Measurements from ENCODE around the gene TPRG1L. TPM values are rescaled to one million over a fixed set of nuclear protein-coding genes. Genes with fewer than 3 reads are reported as not detected.

The TPRG1L gene
- total RNA-seq, 4 donors from 2014 or later: 42.6 to 60.3 (median 52.5) TPM

DNA sequence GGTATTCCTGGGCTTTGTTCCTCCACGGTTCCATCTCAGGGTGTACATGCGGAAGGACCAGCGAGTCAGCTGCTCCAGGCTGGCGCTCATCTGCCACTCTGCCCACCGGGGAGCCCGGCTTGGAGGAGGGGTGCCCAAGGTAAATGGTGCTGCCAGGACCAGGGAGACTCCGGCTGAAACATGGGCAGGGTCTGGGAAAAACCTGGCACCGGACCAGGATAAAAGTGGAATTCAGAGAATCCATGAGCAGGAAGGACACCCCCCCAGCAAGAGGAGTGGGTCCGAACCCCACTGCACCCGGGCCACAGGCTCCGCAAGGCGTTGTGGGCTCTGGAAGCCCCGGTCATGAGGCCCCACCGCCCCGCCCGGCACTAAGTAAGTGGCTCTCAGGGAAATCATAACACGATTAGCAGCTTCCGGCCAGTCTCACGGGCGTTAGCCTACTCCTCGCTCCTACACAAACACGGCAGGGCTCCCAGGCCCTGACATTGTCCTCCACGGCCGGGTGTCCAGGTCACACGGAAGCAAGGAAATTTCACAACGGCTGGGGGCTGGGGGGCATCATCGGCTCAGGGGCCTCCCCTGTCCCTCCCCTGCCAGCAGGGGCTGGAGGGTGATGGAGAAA, 34.6 kb upstream of the TPRG1L start:
- TF ChIP-seq, protein P1, sequence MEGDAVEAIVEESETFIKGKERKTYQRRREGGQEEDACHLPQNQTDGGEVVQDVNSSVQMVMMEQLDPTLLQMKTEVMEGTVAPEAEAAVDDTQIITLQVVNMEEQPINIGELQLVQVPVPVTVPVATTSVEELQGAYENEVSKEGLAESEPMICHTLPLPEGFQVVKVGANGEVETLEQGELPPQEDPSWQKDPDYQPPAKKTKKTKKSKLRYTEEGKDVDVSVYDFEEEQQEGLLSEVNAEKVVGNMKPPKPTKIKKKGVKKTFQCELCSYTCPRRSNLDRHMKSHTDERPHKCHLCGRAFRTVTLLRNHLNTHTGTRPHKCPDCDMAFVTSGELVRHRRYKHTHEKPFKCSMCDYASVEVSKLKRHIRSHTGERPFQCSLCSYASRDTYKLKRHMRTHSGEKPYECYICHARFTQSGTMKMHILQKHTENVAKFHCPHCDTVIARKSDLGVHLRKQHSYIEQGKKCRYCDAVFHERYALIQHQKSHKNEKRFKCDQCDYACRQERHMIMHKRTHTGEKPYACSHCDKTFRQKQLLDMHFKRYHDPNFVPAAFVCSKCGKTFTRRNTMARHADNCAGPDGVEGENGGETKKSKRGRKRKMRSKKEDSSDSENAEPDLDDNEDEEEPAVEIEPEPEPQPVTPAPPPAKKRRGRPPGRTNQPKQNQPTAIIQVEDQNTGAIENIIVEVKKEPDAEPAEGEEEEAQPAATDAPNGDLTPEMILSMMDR (IDR thresholded peaks at IDR 0.05; ENCODE audit: low read depth): no peak

DNA sequence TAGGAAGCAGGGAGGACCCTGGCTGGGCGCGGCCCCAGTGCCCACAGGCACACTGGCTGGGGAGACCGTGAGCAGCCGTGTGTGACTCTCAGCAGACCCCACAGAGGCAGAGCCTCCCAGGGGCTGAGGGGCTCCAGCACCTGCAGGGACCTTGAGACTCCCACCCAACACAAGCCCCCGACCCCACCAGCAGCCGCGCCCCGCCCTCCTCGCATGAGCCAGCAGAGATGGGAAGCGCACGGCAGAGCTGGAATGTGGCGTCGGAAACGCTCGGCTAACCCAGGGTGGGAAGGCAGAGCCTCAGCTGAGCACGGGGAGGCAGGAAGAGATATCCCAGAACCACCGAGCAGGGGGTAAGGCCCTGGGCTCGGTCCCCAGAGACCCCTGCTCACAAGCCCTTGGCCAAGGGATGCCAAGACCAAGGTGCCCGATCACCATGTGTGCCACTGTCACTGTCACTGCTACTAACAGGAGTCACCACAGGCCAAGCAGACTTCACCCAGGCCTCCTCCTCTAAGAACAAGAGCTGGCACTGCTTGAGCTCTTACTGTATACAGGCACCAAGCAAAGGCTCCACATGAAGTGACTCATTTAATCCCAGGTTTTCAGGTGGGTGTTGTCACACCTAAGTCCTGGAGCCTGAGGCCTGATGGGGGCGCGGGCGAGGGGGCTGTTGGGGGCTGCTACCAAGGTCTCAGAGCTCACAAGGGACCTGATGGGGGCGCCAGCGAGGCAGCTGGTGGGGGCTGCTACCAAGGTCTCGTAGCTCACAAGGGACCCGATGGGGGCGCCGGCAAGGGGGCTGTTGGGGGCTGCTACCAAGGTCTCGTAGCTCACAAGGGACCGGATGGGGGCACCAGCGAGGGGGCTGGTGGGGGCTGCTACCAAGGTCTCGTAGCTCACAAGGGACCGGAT, 33.6 kb upstream of the TPRG1L start:
- TF ChIP-seq, protein P1 (IDR thresholded peaks at IDR 0.05; ENCODE audit: low read depth): no peak

DNA sequence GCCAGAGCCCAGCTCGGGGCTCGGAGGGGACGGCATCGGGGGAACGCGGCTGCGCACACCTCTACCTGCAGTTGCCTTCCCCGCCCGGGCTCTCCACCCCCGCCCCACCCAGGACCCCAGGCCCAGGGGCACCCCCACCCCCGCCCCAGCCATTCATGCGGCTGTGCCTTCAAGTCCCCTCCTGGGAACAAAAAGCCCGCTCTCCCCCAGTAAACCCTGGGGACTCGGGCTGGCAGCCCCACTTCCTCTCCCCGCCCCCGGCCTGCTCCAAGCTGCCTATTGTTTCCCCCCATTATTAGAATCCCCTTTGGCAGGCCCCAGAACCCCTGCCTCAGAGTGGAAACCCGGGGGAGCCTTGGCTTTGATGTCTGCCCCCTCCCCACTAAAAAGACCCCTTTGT, 31.5 kb upstream of the TPRG1L start:
- TF ChIP-seq, protein P1 (IDR thresholded peaks at IDR 0.05; ENCODE audit: low read depth): no peak

DNA sequence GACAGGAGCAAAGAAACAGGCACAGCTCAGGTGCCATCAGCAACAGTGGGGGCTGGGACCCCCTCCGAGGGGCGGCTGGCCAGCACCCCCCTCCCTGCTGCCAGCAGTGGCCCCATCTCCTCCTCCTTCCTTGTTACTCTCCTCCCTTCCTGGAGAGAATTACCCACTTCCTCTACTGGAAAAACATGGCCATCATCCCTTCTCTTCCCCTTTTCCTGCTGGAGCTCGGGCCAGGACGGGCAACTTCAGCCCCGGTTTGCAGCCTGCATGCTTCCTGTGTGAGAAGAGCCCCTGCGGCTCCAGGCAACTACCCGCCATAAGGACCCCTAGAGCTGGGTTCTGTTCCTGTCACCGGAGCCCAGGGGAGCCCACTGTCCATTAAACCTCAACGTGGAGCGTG, 31.1 kb upstream of the TPRG1L start:
- TF ChIP-seq, protein P1 (IDR thresholded peaks at IDR 0.05; ENCODE audit: low read depth): no peak

DNA sequence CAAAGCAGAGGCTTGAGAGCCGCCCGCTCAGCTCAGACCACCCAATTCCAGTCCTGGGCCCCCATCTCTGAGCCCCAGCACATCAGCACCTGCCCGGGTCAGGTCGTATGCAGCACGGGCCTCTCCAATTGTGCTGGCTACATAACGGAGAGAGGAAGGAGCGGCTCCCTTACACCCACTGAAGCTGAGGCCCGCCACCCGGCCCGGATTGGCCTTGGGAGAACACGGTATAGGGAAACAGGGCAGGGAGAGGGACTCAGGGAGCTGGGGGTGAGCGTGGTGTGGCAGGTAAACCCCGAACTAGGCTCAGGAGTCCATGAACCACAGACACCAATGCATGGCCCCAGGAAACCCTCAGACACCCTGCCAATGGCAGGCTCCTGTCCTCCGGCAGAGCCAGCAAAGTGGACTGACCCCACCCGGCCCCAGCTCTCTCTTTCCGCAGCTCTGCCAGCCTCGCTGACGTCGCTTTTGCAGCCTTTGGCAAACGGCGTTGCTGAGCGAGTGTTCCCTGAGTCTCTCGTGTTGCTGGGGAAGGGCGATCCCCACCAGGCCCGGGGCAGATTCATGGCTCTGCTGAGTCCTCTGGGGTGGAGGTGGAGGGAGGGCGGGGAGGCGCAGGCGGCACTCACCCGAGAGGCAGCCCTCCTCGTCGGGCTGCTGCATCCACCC, 30.0 kb upstream of the TPRG1L start:
- TF ChIP-seq, protein P1 (IDR thresholded peaks at IDR 0.05; ENCODE audit: low read depth): no peak

DNA sequence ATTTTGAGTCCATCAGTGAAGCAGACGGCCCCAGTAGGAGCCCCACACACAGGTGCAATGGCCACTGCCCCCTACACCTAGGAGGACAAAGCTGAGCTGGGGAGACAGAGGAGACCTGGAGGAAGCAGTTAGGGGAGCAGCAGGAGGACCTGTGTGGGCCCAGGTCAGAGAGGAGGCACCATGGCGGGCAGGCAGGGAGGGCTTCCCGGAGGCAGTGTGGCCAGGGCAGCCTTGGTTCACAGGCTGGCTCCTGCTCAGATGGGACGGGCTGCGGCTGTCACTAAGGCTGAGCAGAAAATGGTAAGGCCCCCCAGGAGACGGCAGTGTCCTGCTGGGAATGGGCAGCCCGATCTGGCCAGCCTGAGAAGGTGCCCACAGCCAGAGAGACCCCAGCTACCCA, 28.9 kb upstream of the TPRG1L start:
- TF ChIP-seq, protein P1 (IDR thresholded peaks at IDR 0.05; ENCODE audit: low read depth): no peak

Measured in subcutaneous adipose tissue (tissue), 4 donors.